Aorta (tissue), 5 donors: Measurements from ENCODE around the gene LHB. TPM values are rescaled to one million over a fixed set of nuclear protein-coding genes. Genes with fewer than 3 reads are reported as not detected.

Experiments
- ATAC-seq: fragments of 200-7000 bp; cut with Tn5 transposase; one replicate; pipeline ENCODE4 v1.9.1; 2022; ENCODE audit warnings: moderate library complexity; ENCODE audit not compliant: low FRiP score
- DNase-seq, 2 donors: peaks; one replicate each; pipeline ENCODE4 v3.0.0-alpha.2; 2020
- H3K27ac ChIP-seq, 2 donors: one replicate each; pipeline ENCODE4 v1.5.1; 2013; ENCODE audit warnings: low read length in 2 of 2, mild to moderate bottlenecking in 2 of 2, moderate library complexity in 2 of 2, control low read depth in 1 of 2, inconsistent platforms in 1 of 2, low read depth in 1 of 2
- H3K27me3 ChIP-seq, 2 donors: one replicate each; pipeline ENCODE4 v1.6.1; 2013; ENCODE audit warnings: control low read depth in 1 of 2, low read length in 1 of 2, mild to moderate bottlenecking in 1 of 2, moderate library complexity in 1 of 2; ENCODE audit not compliant: insufficient read depth in 2 of 2, control insufficient read depth in 1 of 2
- H3K36me3 ChIP-seq, 2 donors: one replicate each; pipeline ENCODE4 v1.6.1; 2013; ENCODE audit warnings: control low read depth in 1 of 2, low read length in 1 of 2, mild to moderate bottlenecking in 1 of 2; ENCODE audit not compliant: insufficient read depth in 2 of 2, control insufficient read depth in 1 of 2
- H3K4me1 ChIP-seq, 2 donors: one replicate each; pipeline ENCODE4 v1.6.1; 2013; ENCODE audit warnings: low read length in 2 of 2, control low read depth in 1 of 2, mild to moderate bottlenecking in 1 of 2, moderate library complexity in 1 of 2; ENCODE audit not compliant: insufficient read depth in 2 of 2, control insufficient read depth in 1 of 2
- H3K4me3 ChIP-seq, 2 donors: one replicate each; pipeline ENCODE4 v1.5.1; 2013; ENCODE audit warnings: low read length in 2 of 2, control low read depth in 1 of 2, mild to moderate bottlenecking in 1 of 2
- H3K9me3 ChIP-seq: one replicate; pipeline ENCODE4 v1.6.1; 2013; ENCODE audit warnings: mild to moderate bottlenecking, low read length; ENCODE audit not compliant: control insufficient read depth
- WGBS, 2 donors: extraction: QIAGEN DNeasy Blood & Tissue Kit; methylation state at CpG; one replicate each; pipeline ENCODE4 v1.1.7; 2013; 5-methylcytosine and 5-hydroxymethylcytosine counted together
- intact Hi-C, 2 donors: fragments of 100-400 bp; cut with DNase I; formaldehyde crosslinking; loops; one replicate each; pipeline versions ENCODE4 v1.14.2 to v1.15.0; 2022
- polyA plus RNA-seq, 2 donors: library from polyadenylated mRNA; stranded (reverse); fragments of 200-250 nt; gene quantifications; one replicate each; pipeline ENCODE4 v1.2.3, GENCODE V29; 2013
- total RNA-seq, 2 donors: library from RNA; stranded (reverse); fragmentation: NEBNext Ultra II Directional; extraction: Animal tissue kit (Norgen Biotek cat#: 25700); gene quantifications; one replicate each; pipeline ENCODE4 v1.2.1, GENCODE V29; 2021
- donor health status: healthy with polysubstance abuse.
- donor health status: Bipolar disorder and iron deficiency.
- donor health status: DM: no; HTN: no; CAD: no.
- donor health status: DM: no; HTN: no; CAD: no.
- donor health status: DM: yes; HTN: yes; CAD: no.

Gene LHB
- total and polyA plus RNA-seq, 4 donors, result 0.84 to 2.2 (median 1.8) TPM; not detected in 1

DNA sequence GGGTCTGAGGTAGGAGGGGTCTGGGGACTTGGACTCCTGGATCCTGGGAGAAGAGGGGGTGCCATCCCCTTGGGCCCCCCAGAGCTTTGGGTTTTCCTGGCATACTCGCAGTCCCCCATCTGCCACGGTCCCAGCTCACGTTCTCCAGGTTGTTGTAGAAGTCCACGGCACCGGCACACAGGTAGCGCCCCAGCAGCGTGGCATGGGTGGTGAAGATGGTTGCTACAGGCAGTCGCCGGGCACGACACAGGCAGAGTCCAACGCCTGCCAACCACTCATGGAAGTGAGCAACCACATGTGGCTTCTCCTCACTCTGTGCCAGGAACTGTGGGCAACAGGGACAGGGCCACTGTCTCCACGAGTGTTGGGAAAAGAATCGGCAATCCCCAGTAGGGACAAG lies 31.2 kb downstream of the LHB start:
- H3K9me3 ChIP-seq, result no peaks in the 10 kb centered on the region
- ATAC-seq (no peak), DNase-seq (no peak)
- H3K4me1 ChIP-seq, result no peaks in the 10 kb centered on the region
- no peaks in the 10 kb centered on the region for H3K27me3 ChIP-seq
- H3K27ac ChIP-seq, result no peak overlapping the region
- whole genome bisulfite sequencing, 2 donors, result 92 to 93% methylated on average over 13 of the region's 13 CpGs
- no peak overlapping the region for H3K4me3 ChIP-seq
- intact Hi-C loops, result no loop called here
- peaks cover 0 to 6% of the 10 kb centered on the region in 2 donors for H3K36me3 ChIP-seq

- Histone ChIP-seq H3K4me1 (no peaks in the 10 kb centered on the region), H3K4me3 (no peak overlapping the region), H3K27ac (no peak overlapping the region), H3K9me3 (no peaks in the 10 kb centered on the region), H3K27me3 (no peaks in the 10 kb centered on the region), H3K36me3 (peaks cover 0 to 2% of the 10 kb centered on the region in 2 donors)
- intact Hi-C loops, result no loop called here
- WGBS, 2 donors, result 94% methylated on average over 9 of the region's 9 CpGs
- ATAC-seq, result no peak
- no peak for DNase-seq
These were observed 34.6 kb downstream of the LHB start for GRCh38 chr19:48982280-48982679.

DNA sequence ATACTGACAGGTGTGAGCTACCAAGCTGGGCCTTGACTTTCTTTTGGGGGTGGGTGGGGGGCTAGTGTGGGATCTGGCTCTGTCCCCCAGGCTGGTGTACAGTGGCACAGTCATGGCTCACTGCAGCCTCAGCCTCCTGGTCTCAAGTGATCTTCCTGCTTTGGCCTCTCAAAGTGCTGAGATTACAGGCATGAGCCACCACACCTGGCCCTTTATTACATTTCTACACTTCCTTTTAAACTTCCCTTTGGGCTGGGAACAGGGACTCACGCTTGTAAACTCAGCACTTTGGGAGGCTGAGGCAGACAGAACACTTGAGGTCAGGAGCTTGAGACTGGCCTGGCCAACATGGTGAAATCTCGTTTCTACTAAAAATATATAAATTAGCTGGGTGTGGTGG lies 39.8 kb downstream of the LHB start:
- H3K4me1 ChIP-seq, result no peaks in the 10 kb centered on the region

GRCh38 chr19:48975947-48976847 lies 40.7 kb downstream of the LHB start:
- DNase-seq, result no peak
- peaks cover 0 to 4% of the 10 kb centered on the region in 2 donors for H3K36me3 ChIP-seq
- H3K9me3 ChIP-seq, result no peaks in the 10 kb centered on the region
- H3K4me3 ChIP-seq, result no peak overlapping the region
- intact Hi-C loops, result loop anchor here in 1 of 2 donors (10.0 kb wide), 1 partner anchor 331 kb away; the partner anchor contains the start of gene CA11
- H3K27me3 ChIP-seq, result no peaks in the 10 kb centered on the region
- no peak for ATAC-seq
- 79 to 83% methylated on average over 13 of the region's 13 CpGs for WGBS, 2 donors
- H3K27ac ChIP-seq, result no peak overlapping the region
- no peaks in the 10 kb centered on the region for H3K4me1 ChIP-seq

More for the DNA sequence above, 39.8 kb downstream of the LHB start:
- H3K36me3 ChIP-seq, result peaks cover 0 to 6% of the 10 kb centered on the region in 2 donors
- H3K27ac ChIP-seq, result no peak overlapping the region
- intact Hi-C loops, result loop anchor here in 1 of 2 donors (10.0 kb wide), 1 partner anchor 332 kb away; the partner anchor contains the start of gene CA11
- no peaks in the 10 kb centered on the region for H3K9me3 ChIP-seq
- DNase-seq (no peak), ATAC-seq (no peak)
- no peaks in the 10 kb centered on the region for H3K27me3 ChIP-seq
- 62 to 69% methylated on average over 2 of the region's 2 CpGs for WGBS, 2 donors
- H3K4me3 ChIP-seq, result no peak overlapping the region

DNA sequence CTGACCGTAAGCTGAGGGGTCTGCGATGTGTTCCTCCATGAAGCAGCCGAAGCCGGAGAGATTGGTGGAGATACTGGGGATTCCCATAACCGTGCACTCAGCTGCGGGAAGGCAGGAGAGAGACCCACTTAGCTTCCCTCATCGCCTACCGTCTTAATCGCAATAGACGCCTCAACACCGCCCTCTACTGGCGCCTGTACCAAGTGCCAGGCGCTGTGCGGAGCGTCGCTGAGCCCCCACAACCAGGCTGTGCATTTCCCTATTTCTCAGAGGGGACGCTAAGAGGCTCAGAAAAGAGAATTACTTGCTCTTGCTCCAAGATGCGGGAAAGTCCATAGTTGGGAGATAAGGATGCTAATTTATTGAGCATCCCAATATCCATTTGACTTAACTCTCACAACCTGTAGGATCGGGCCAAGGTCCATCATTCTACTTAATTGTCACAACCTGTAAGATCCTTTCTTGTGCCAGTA lies 45.9 kb downstream of the LHB start:
- Histone ChIP-seq H3K27ac (peak overlapping the region in 1 of 2 donors; percentile 32), H3K36me3 (peaks cover 0 to 4% of the 10 kb centered on the region in 2 donors), H3K9me3 (no peaks in the 10 kb centered on the region), H3K4me1 (no peaks in the 10 kb centered on the region), H3K4me3 (no peak overlapping the region), H3K27me3 (no peaks in the 10 kb centered on the region)
- WGBS, 2 donors, result 22 to 23% methylated on average over 19 of the region's 19 CpGs
- DNase-seq, result peak; percentile 91 to 96
- peak; percentile 66 for ATAC-seq
- intact Hi-C loops, result loop anchor here (5.0 to 10.0 kb wide), 3 partner anchors 69 to 326 kb away; partner anchors contain the start of genes CA11 (in 1 of the 2) and NUCB1 (in 1 of the 2)

- Histone ChIP-seq H3K9me3 (no peaks in the 10 kb centered on the region), H3K4me1 (no peaks in the 10 kb centered on the region), H3K27ac (no peak overlapping the region), H3K36me3 (peaks cover 0 to 4% of the 10 kb centered on the region in 2 donors), H3K4me3 (no peak overlapping the region), H3K27me3 (no peaks in the 10 kb centered on the region)
- no peak for DNase-seq
- ATAC-seq, result no peak
- intact Hi-C loops, result loop anchor here (5.0 to 10.0 kb wide), 3 partner anchors 68 to 325 kb away; partner anchors contain the start of genes CA11 (in 1 of the 2) and NUCB1 (in 1 of the 2)
- WGBS, 2 donors, result 80 to 84% methylated on average over 23 of the region's 23 CpGs
These were observed 46.6 kb downstream of the LHB start for GRCh38 chr19:48970139-48970766.

- no peak overlapping the region for H3K27ac ChIP-seq
- no peaks in the 10 kb centered on the region for H3K4me1 ChIP-seq
- H3K4me3 ChIP-seq, result no peak overlapping the region
- peaks cover 0 to 3% of the 10 kb centered on the region in 2 donors for H3K36me3 ChIP-seq
- 92 to 93% methylated on average over 37 to 45 of the region's 45 CpGs for WGBS, 2 donors
- DNase-seq (peak in 1 of 2 donors; percentile 81), ATAC-seq (no peak)
- H3K27me3 ChIP-seq, result peaks cover 0 to 2% of the 10 kb centered on the region in 2 donors
- no peaks in the 10 kb centered on the region for H3K9me3 ChIP-seq
- intact Hi-C loops, result loop anchor here (5.0 to 10.0 kb wide), 6 partner anchors 67 to 325 kb away; partner anchors contain the start of genes PPP1R15A (in 2 of the 2), CA11 (in 1 of the 2) and NUCB1 (in 1 of the 2)
These were observed 47.4 kb downstream of the LHB start for GRCh38 chr19:48969276-48970138.

GRCh38 chr19:48968813-48969218 lies 48.1 kb downstream of the LHB start:
- DNase-seq (peak in 1 of 2 donors; percentile 69), ATAC-seq (no peak)
- no peaks in the 10 kb centered on the region for H3K9me3 ChIP-seq
- H3K4me1 ChIP-seq, result no peaks in the 10 kb centered on the region
- intact Hi-C loops, result loop anchor here (5.0 to 10.0 kb wide), 3 partner anchors 94 to 177 kb away; partner anchors contain the start of gene PPP1R15A (in 2 of the 2)
- peaks cover 0 to 2% of the 10 kb centered on the region in 2 donors for H3K27me3 ChIP-seq
- no peak overlapping the region for H3K27ac ChIP-seq
- no peaks in the 10 kb centered on the region for H3K36me3 ChIP-seq
- 38 to 48% methylated on average over 15 of the region's 15 CpGs for WGBS, 2 donors
- H3K4me3 ChIP-seq, result no peak overlapping the region
